Fibroblast of lung (primary cell): ENCODE measurements around the gene IGF1. TPM values are rescaled to one million over a fixed set of nuclear protein-coding genes. Genes with fewer than 3 reads are reported as not detected.

ENCODE experiments used
- DNase-seq, 2 donors: peaks; one replicate each; pipeline versions ENCODE4 v3.0.0 to v3.0.0-alpha.2; 2010; ENCODE audit warnings: low read depth in 2 of 2
- H2AFZ ChIP-seq: 2 replicates; pipeline ENCODE4 v1.5.1; 2012; ENCODE audit warnings: low read length, control low read depth, inconsistent platforms
- H3K27ac ChIP-seq: 2 replicates; pipeline ENCODE4 v1.5.1; 2011; ENCODE audit warnings: low read length, control low read depth; ENCODE audit not compliant: insufficient read depth
- H3K27me3 ChIP-seq: 2 replicates; pipeline ENCODE4 v1.5.1; 2011; ENCODE audit warnings: mild to moderate bottlenecking, low read length; ENCODE audit not compliant: control insufficient read depth, insufficient read depth
- H3K36me3 ChIP-seq: 2 replicates; pipeline ENCODE4 v1.5.1; 2011; ENCODE audit warnings: low read length; ENCODE audit not compliant: control insufficient read depth, insufficient read depth
- H3K4me1 ChIP-seq: 2 replicates; pipeline ENCODE4 v1.5.1; 2011; ENCODE audit warnings: low read length; ENCODE audit not compliant: control insufficient read depth, insufficient read depth; ENCODE audit errors: extremely low read depth
- H3K4me2 ChIP-seq: 2 replicates; pipeline ENCODE4 v1.5.1; 2011; ENCODE audit warnings: low read length, control low read depth; ENCODE audit not compliant: insufficient read depth; ENCODE audit errors: extremely low read depth
- H3K4me3 ChIP-seq, 4 experiments: fragments of 200-600 bp in 1 of 4; sonication (generic) in 1 of 4; replicated peaks in 1 of 4; 2 replicates each; pipeline ENCODE4 v1.5.1; 2011 to 2016; ENCODE audit warnings: low read length in 4 of 4, low read depth in 3 of 4, mild to moderate bottlenecking in 3 of 4, control low read depth in 2 of 4, inconsistent platforms in 1 of 4, mixed read lengths in 1 of 4; ENCODE audit not compliant: insufficient read depth in 1 of 4; ENCODE audit errors: control extremely low read depth in 1 of 4
- H3K79me2 ChIP-seq: 2 replicates; pipeline ENCODE4 v1.5.1; 2012; ENCODE audit warnings: mild to moderate bottlenecking, low read length, inconsistent platforms; ENCODE audit not compliant: control insufficient read depth, insufficient read depth
- H3K9ac ChIP-seq: 2 replicates; pipeline ENCODE4 v1.5.1; 2011; ENCODE audit warnings: mild to moderate bottlenecking, low read length, control low read depth; ENCODE audit not compliant: insufficient read depth
- H3K9me3 ChIP-seq: 2 replicates; pipeline ENCODE4 v1.5.1; 2012; ENCODE audit warnings: low read depth, low read length; ENCODE audit not compliant: control insufficient read depth, insufficient read depth
- H4K20me1 ChIP-seq: 2 replicates; pipeline ENCODE4 v1.5.1; 2011; ENCODE audit warnings: low read length; ENCODE audit not compliant: control insufficient read depth, insufficient read depth; ENCODE audit errors: extremely low read depth
- EZH2 ChIP-seq: IDR thresholded peaks from 2 replicates; pipeline ENCODE4 v1.5.1; 2012; ENCODE audit warnings: low read length, control low read depth, mild to moderate bottlenecking; ENCODE audit errors: missing control alignments
- polyA plus RNA-seq, 2 donors: library from polyadenylated mRNA; depleted of rRNA in 1 of 2; stranded (reverse) in 1 of 2; unstranded in 1 of 2; fragments of >200 nt; gene quantifications; 2 replicates each; pipeline ENCODE4 v1.2.1, GENCODE V29; 2011 to 2012; ENCODE audit warnings: missing spikeins in 1 of 2
- total RNA-seq: library from RNA; depleted of rRNA; stranded (reverse); fragments of >200 nt; gene quantifications from 2 replicates; pipeline ENCODE4 v1.2.1, GENCODE V29; 2014
- TF ChIP-seq, protein P1 (sequence below), 2 donors: IDR thresholded peaks in 1 of 2; conservative IDR thresholded peaks in 1 of 2; 1 replicate in 1 of 2; 2 replicates in 1 of 2; pipeline ENCODE4 v1.5.1; 2011 to 2012; ENCODE audit warnings: low read length in 2 of 2, control low read depth in 1 of 2, inconsistent platforms in 1 of 2, low read depth in 1 of 2, mild to moderate bottlenecking in 1 of 2

IGF1 gene
- total and polyA plus RNA-seq, 2 donors (not counting 1 experiment from before 2014, with no cell fraction given): 0.05 to 0.83 TPM

DNA sequence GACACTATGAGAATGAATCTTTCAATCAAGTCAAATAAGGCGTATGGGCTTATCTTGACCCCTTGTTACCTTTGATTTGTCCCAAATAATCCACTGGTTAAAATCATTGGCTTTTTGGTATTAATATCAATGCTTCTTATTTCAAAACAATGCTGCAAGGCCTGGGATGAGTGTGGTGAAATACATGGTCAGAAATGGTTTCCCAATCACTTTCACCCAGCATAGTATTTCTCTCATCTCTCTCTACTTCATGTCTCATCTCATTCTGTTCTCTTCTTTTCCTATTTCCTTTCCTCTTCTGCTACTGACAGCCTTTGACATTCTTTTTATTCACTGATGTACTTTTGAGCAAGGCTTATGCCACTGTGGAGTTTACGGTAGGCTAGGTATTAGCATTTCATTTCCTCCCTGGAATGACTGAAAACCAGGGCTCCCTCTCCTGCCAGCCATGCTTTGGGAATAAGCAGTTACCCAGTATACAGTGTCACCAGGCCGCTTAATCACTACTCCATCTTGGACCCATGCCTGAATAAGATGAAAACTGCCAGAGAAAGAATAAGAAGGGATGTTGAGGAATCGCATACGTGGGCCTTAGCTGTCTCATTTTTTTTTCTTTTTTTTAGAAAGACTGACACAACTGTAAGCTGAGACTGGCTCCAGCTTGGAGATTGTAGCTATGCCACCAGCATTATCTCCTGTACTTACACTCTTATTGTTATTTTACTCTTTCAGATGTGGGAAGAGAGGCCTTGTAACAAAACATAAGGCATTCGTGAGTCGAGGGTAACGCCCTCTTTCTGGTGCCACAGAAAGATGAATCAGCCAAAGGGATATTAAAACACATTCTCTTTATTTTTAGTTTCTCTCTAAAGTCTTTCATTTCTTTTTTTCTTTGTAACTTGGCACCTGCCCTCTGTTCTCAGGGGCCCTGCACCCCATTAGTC is 53.5 kb downstream of the IGF1 start:
- Histone ChIP-seq H3K9me3 (no peaks in the 10 kb centered on the region), H3K36me3 (no peaks in the 10 kb centered on the region), H2AFZ (peak overlapping the region; percentile 72), H3K27ac (peak overlapping the region; percentile 31), H4K20me1 (no peaks in the 10 kb centered on the region), H3K27me3 (no peaks in the 10 kb centered on the region), H3K9ac (no peak overlapping the region), H3K79me2 (no peaks in the 10 kb centered on the region), H3K4me3 (no peak overlapping the region), H3K4me1 (peaks cover 6% of the 10 kb centered on the region), H3K4me2 (peak overlapping the region; percentile 81)
- TF ChIP-seq, protein P1, sequence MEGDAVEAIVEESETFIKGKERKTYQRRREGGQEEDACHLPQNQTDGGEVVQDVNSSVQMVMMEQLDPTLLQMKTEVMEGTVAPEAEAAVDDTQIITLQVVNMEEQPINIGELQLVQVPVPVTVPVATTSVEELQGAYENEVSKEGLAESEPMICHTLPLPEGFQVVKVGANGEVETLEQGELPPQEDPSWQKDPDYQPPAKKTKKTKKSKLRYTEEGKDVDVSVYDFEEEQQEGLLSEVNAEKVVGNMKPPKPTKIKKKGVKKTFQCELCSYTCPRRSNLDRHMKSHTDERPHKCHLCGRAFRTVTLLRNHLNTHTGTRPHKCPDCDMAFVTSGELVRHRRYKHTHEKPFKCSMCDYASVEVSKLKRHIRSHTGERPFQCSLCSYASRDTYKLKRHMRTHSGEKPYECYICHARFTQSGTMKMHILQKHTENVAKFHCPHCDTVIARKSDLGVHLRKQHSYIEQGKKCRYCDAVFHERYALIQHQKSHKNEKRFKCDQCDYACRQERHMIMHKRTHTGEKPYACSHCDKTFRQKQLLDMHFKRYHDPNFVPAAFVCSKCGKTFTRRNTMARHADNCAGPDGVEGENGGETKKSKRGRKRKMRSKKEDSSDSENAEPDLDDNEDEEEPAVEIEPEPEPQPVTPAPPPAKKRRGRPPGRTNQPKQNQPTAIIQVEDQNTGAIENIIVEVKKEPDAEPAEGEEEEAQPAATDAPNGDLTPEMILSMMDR (conservative IDR thresholded peaks at IDR 0.05 in 1 of 2, IDR thresholded peaks at IDR 0.05 in 1 of 2; ENCODE audit: low read depth in 1 of 2, low read length in 2 of 2): no peak
- no peak for TF ChIP-seq EZH2
- DNase-seq: peak; percentile 54 to 59

GRCh38 chr12:102425109-102426039 is 55.0 kb downstream of the IGF1 start:
- no peak overlapping the region for H2AFZ ChIP-seq
- no peaks in the 10 kb centered on the region for H3K79me2 ChIP-seq
- H3K4me2 ChIP-seq: no peak overlapping the region
- no peaks in the 10 kb centered on the region for H3K27me3 ChIP-seq
- H3K9me3 ChIP-seq: no peaks in the 10 kb centered on the region
- no peaks in the 10 kb centered on the region for H3K36me3 ChIP-seq
- no peak for DNase-seq
- no peaks in the 10 kb centered on the region for H4K20me1 ChIP-seq
- H3K4me3 ChIP-seq: no peak overlapping the region
- no peak overlapping the region for H3K27ac ChIP-seq
- H3K4me1 ChIP-seq: peaks cover 6% of the 10 kb centered on the region
- TF ChIP-seq, protein P1 (conservative IDR thresholded peaks at IDR 0.05 in 1 of 2, IDR thresholded peaks at IDR 0.05 in 1 of 2; ENCODE audit: low read depth in 1 of 2, low read length in 2 of 2): no peak
- H3K9ac ChIP-seq: no peak overlapping the region

- Histone ChIP-seq H3K4me1 (peaks cover 6% of the 10 kb centered on the region), H3K9ac (no peak overlapping the region), H3K4me2 (no peak overlapping the region), H3K4me3 (no peak overlapping the region), H3K27me3 (no peaks in the 10 kb centered on the region), H2AFZ (no peak overlapping the region), H4K20me1 (no peaks in the 10 kb centered on the region), H3K36me3 (no peaks in the 10 kb centered on the region), H3K79me2 (no peaks in the 10 kb centered on the region), H3K9me3 (no peaks in the 10 kb centered on the region), H3K27ac (no peak overlapping the region)
- peak; percentile 55 to 75 for DNase-seq
- TF ChIP-seq EZH2: no peak
- TF ChIP-seq, protein P1 (conservative IDR thresholded peaks at IDR 0.05 in 1 of 2, IDR thresholded peaks at IDR 0.05 in 1 of 2; ENCODE audit: low read depth in 1 of 2, low read length in 2 of 2): no peak
Measured at GRCh38 chr12:102423462-102423861, 56.9 kb downstream of the IGF1 start.
